Psoas muscle (tissue), 8 donors: ENCODE results near the gene LCLAT1. TPM values are rescaled to one million over a fixed set of nuclear protein-coding genes. Genes with fewer than 3 reads are reported as not detected.

Experiments used
- ATAC-seq, 4 donors: fragments of 200-7000 bp; cut with Tn5 transposase; one replicate each; pipeline ENCODE4 v1.9.1; 2020; ENCODE audit warnings: moderate library complexity in 3 of 4, mild to moderate bottlenecking in 2 of 4
- DNase-seq, 2 donors: peaks; one replicate each; pipeline ENCODE4 v3.0.0-alpha.2; 2020
- H3K27ac ChIP-seq: fragments of 200-600 bp; one replicate; pipeline ENCODE4 v1.8.0; 2022
- H3K27me3 ChIP-seq, 3 donors: fragments of 200-600 bp in 1 of 3; one replicate each; pipeline versions ENCODE4 v1.6.1 to v1.8.0; 2013 to 2022; ENCODE audit warnings: low read length in 2 of 3, mild to moderate bottlenecking in 2 of 3, moderate library complexity in 1 of 3; ENCODE audit not compliant: insufficient read depth in 3 of 3
- H3K36me3 ChIP-seq, 2 donors: fragments of 200-600 bp in 1 of 2; one replicate each; pipeline versions ENCODE4 v1.6.1 to v1.8.0; 2013 to 2022; ENCODE audit warnings: low read depth in 1 of 2, mild to moderate bottlenecking in 1 of 2, moderate library complexity in 1 of 2; ENCODE audit not compliant: insufficient read depth in 1 of 2
- H3K4me1 ChIP-seq: fragments of 200-600 bp; one replicate; pipeline ENCODE4 v1.8.0; 2022
- H3K4me3 ChIP-seq: fragments of 200-600 bp; one replicate; pipeline ENCODE4 v1.8.0; 2022; ENCODE audit warnings: mild to moderate bottlenecking
- H3K9me3 ChIP-seq: fragments of 200-600 bp; one replicate; pipeline ENCODE4 v1.8.0; 2022
- WGBS, 3 donors: extraction: QIAGEN DNeasy Blood & Tissue Kit; methylation state at CpG; one replicate each; pipeline versions ENCODE4 v1.1.6 to v1.1.7; 2013; 5-methylcytosine and 5-hydroxymethylcytosine counted together
- intact Hi-C, 2 donors: fragments of 100-400 bp; cut with DNase I; formaldehyde crosslinking; loops; one replicate each; pipeline versions ENCODE4 v1.11.0 to v1.14.2; 2022
- polyA plus RNA-seq, 3 donors: library from polyadenylated mRNA; stranded (reverse); fragments of 200-250 nt; gene quantifications; one replicate each; pipeline ENCODE4 v1.2.3, GENCODE V29; 2013
- total RNA-seq, 4 donors: library from RNA; stranded (reverse); fragmentation: NEBNext Ultra II Directional in 2 of 4; extraction: Animal tissue kit (Norgen Biotek cat#: 25700) in 2 of 4; gene quantifications; one replicate each; pipeline versions ENCODE4 v1.2.1 to v1.2.4, GENCODE V29; 2021 to 2023
- TF ChIP-seq, protein P1 (sequence below): fragments of 200-600 bp; IDR thresholded peaks from one replicate; pipeline ENCODE4 v1.8.0; 2022; ENCODE audit warnings: antibody characterized with exemption
- donor health status: healthy with polysubstance abuse.
- donor health status: DM: no; HTN: no; CAD: no; lungs with moderate emphysema.
- donor health status: Bipolar disorder and iron deficiency.
- donor health status: healthy.
- donor health status: DM: yes; HTN: yes; CAD: no.
- donor health status: DM: no; HTN: no; CAD: no.
- donor health status: DM: no; HTN: no; CAD: no.
- donor health status: DM: yes; HTN: yes; CAD: no.

LCLAT1 gene
- total and polyA plus RNA-seq, 7 donors, result 4.2 to 18.8 (median 6.0) TPM

GRCh38 chr2:30408961-30409387, 38.1 kb upstream of the LCLAT1 start:
- no peak overlapping the region for H3K27ac ChIP-seq
- no peak overlapping the region for H3K4me3 ChIP-seq
- TF ChIP-seq, protein P1, sequence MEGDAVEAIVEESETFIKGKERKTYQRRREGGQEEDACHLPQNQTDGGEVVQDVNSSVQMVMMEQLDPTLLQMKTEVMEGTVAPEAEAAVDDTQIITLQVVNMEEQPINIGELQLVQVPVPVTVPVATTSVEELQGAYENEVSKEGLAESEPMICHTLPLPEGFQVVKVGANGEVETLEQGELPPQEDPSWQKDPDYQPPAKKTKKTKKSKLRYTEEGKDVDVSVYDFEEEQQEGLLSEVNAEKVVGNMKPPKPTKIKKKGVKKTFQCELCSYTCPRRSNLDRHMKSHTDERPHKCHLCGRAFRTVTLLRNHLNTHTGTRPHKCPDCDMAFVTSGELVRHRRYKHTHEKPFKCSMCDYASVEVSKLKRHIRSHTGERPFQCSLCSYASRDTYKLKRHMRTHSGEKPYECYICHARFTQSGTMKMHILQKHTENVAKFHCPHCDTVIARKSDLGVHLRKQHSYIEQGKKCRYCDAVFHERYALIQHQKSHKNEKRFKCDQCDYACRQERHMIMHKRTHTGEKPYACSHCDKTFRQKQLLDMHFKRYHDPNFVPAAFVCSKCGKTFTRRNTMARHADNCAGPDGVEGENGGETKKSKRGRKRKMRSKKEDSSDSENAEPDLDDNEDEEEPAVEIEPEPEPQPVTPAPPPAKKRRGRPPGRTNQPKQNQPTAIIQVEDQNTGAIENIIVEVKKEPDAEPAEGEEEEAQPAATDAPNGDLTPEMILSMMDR, result no peak
- peaks cover 7% of the 10 kb centered on the region for H3K4me1 ChIP-seq
- no peaks in the 10 kb centered on the region for H3K36me3 ChIP-seq
- intact Hi-C loops, result no loop called here
- no peak for DNase-seq
- H3K9me3 ChIP-seq, result no peaks in the 10 kb centered on the region
- peak in 1 of 4 donors; percentile 38 for ATAC-seq
- no peaks in the 10 kb centered on the region for H3K27me3 ChIP-seq

- TF ChIP-seq, protein P1, result no peak
- intact Hi-C loops, result loop anchor here in 1 of 2 donors (10.0 kb wide), 1 partner anchor 175 kb away; the partner anchor contains the start of gene LBH
- no peaks in the 10 kb centered on the region for H3K27me3 ChIP-seq
- H3K36me3 ChIP-seq, result no peaks in the 10 kb centered on the region
- H3K9me3 ChIP-seq, result no peaks in the 10 kb centered on the region
- 80 to 85% (median 82%) methylated on average over 2 of the region's 2 CpGs for WGBS, 3 donors
- peaks cover 7% of the 10 kb centered on the region for H3K4me1 ChIP-seq
- H3K27ac ChIP-seq, result no peak overlapping the region
- DNase-seq, result no peak
- ATAC-seq, result no peak
- H3K4me3 ChIP-seq, result no peak overlapping the region
Observed at GRCh38 chr2:30410217-30410616, 36.8 kb upstream of the LCLAT1 start.

DNA sequence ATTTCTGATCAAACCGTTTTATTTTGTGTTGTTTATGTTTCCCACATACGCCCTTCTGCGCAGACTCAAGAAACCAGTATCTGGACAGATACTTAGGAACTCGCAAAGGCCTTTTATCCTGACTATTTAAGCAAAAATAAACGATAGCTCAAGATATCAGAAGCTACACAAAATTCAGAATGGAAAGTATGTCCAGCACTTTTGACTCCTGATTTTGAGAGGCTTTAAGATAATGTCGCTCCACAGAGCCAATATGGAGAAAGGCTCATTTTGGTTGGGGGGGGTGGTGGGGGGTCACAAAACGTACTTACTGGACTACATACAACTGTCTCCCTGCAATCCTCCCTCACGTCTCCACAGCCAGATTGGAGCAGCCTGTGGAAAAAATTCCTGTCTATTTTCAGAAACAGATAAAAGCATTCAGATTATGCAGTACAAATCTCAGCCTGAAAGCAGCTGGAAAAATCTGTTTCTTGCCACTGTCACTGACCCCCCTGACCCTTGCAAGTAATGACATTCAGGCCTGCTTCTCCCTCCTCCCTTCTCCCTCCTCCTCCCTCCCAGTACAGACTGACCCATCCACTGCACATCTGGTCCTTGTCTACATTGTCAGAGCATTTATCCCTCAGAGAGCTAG, 34.9 kb upstream of the LCLAT1 start:
- Histone ChIP-seq H3K27ac (no peak overlapping the region), H3K4me3 (no peak overlapping the region), H3K36me3 (no peaks in the 10 kb centered on the region), H3K4me1 (peaks cover 7% of the 10 kb centered on the region), H3K27me3 (no peaks in the 10 kb centered on the region), H3K9me3 (no peaks in the 10 kb centered on the region)
- no peak for DNase-seq
- intact Hi-C loops, result loop anchor here in 1 of 2 donors (10.0 kb wide), 1 partner anchor 177 kb away; the partner anchor contains the start of gene LBH
- TF ChIP-seq, protein P1, result no peak
- WGBS, 3 donors, result 44 to 57% (median 50%) methylated on average over 8 of the region's 8 CpGs
- ATAC-seq, result peak in 1 of 4 donors; percentile 21

GRCh38 chr2:30412684-30413570, 34.1 kb upstream of the LCLAT1 start:
- H3K36me3 ChIP-seq, result no peaks in the 10 kb centered on the region
- ATAC-seq, result no peak
- TF ChIP-seq, protein P1, result no peak
- H3K4me1 ChIP-seq, result peaks cover 7% of the 10 kb centered on the region
- no peaks in the 10 kb centered on the region for H3K27me3 ChIP-seq
- WGBS, 3 donors, result 51 to 56% (median 52%) methylated on average over 7 of the region's 7 CpGs
- no peak overlapping the region for H3K4me3 ChIP-seq
- H3K27ac ChIP-seq, result peak overlapping the region; percentile 21
- no peaks in the 10 kb centered on the region for H3K9me3 ChIP-seq
- intact Hi-C loops, result loop anchor here in 1 of 2 donors (10.0 kb wide), 1 partner anchor 178 kb away; the partner anchor contains the start of gene LBH
- DNase-seq, result no peak
